DMS114 treated with DMSO at 0.1 percent for 48 hours (cell line): Measurements from ENCODE around the gene LSR.

ENCODE experiments used
- DNase-seq: peaks from one replicate; lab custom pipeline; 2025; ENCODE audit not compliant: unreplicated experiment; lab: John Stamatoyannopoulos, UW

LSR gene, protein sequence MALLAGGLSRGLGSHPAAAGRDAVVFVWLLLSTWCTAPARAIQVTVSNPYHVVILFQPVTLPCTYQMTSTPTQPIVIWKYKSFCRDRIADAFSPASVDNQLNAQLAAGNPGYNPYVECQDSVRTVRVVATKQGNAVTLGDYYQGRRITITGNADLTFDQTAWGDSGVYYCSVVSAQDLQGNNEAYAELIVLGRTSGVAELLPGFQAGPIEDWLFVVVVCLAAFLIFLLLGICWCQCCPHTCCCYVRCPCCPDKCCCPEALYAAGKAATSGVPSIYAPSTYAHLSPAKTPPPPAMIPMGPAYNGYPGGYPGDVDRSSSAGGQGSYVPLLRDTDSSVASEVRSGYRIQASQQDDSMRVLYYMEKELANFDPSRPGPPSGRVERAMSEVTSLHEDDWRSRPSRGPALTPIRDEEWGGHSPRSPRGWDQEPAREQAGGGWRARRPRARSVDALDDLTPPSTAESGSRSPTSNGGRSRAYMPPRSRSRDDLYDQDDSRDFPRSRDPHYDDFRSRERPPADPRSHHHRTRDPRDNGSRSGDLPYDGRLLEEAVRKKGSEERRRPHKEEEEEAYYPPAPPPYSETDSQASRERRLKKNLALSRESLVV

DNA sequence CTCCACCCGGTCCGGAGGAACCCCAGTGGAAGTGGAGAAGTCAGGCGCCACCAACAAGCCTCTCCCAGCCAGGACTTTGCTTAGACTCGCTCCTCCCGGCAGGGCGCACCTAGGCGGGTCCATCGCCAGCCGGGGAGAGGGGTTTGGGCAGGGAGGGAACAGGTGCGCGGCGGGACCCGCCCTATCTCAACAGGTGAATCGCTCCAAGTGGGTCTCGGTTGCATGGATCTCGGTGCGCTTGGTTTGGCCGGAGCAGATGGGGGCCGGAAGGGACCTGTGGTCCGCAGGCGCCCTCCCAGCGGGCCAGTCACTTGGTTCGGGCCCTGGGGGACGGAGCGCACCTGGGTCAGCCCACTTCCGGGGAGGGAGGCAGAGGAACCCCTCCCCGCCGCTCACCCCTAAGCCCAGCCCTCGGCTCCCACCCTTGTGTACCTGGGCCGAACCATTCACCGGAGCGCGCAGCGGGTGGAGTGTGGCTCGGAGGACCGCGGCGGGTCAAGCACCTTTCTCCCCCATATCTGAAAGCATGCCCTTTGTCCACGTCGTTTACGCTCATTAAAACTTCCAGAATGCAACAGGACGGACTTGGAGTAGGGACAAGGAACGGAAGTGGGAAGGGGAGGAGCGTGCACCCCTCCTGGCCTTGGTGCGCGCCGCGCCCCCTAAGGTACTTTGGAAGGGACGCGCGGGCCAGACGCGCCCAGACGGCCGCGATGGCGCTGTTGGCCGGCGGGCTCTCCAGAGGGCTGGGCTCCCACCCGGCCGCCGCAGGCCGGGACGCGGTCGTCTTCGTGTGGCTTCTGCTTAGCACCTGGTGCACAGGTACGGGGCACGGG lies at the start of gene LSR:
Gene LSR, plus strand, starts transcription at position 693 of the 836 bp plus-strand sequence. Its CDS starts 21 bp downstream, at position 714.
- DNase-seq: peak; percentile 55

- no peak for DNase-seq
Observed at GRCh38 chr19:35199481-35199880, 49.3 kb upstream of the LSR start.

DNA sequence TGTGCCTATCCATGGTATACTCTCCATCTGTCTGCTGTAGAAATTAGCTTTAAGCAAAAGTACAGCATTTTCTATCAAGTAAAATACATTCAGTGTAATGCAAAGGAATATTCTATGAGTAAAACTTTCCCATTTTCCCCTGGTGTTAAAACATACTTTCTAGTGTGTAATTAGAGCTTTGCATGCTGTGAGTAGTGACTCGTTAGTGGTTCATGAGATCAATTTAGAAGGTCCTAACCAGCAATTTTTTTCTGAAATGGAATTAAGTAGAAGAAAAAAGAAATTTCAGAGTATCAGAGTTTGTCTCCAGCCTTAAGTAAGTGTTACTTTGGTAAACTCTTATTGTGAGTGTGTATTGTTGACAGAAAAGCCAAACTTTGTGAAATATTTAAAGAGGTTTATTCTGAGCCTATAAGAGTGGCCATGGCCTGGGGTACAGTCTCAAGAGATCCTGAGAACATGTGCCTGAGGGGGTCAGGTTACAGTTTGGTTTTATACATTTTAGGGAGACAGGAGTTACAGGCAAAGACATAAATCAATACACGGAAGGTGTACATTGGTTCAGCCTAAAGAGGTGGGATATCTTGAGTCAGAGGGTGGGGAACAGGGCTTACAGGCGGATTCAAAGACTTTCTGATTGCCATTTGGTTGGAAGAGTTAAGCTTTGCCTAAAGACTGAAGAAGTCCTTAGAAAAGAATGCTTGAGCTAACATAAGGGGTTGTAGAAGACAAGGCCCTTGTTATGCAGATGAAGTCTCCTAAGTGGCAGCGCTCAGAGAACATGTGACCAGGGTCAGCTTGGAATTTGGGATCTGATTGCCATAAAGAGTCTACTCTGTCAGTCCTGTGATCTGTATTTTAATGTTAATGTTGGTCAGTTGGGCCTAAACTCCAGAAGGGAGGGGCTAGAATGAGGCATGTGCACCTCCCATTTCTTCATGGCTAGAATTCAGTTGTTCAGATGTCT lies 45.8 kb upstream of the LSR start:
- no peak for DNase-seq

DNA sequence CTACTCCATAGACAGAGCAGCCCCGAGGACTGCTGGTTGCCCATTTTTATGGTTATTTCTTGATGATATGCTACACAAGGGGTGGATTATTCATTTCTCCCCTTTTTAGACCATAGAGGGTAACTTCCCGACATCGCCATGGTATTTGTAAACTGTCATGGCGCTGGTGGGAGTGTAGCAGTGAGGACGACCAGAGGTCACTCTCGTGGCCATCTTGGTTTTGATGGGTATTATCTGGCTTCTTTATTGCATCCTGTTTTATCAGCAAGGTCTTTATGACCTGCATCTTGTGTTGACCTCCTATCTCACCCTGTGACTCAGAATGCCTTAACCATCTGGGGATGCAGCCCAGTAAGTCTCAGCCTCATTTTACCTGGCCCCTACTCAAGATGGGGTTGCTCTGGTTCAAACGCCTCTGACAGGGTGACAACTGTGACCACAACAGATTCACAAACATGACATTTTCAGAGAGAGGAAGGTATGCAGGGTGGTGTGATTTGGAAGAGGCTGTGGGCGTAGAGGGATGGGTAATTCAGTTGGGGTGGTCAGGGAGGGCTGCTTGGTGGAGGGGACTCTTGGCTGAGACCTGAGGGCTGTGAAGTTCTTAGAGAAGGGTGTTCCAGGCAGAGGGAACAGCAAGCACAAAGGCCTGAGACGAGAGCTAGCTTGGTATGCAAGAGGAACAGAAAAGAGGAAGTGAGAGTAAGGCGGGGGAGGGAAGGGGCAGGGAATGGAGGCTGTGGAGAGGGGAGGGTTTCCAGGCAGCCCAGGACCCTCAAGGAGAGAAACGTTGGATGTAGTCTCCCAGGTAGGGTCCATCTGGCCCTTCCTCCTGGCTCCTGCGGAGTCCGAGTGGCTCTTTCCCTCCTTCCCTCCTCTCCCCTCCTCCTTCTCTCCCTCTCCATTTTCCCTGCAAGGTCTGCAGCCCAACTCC lies 43.7 kb upstream of the LSR start:
- DNase-seq: no peak

GRCh38 chr19:35205733-35206323 lies 43.0 kb upstream of the LSR start:
- no peak for DNase-seq

DNA sequence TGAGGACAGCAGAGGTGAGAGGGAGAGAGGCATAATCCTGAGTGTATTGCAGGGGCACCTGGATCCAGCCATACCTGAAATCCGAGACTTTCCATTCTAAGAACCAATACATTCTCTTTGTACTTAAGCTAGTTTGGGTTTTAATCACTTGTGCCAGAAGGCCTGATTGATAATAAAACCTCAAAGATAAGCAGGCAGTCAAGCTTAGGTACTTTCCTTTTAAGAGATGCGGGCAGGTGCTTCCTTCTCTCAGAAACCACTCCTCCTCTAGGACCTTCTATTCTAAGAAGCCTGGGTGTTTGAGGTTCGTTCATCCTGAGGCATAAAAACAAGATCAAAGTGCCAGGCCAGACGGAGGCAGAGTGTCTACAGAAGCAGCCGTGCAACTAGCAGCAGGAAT lies 42.4 kb upstream of the LSR start:
- no peak for DNase-seq

- no peak for DNase-seq
Observed at GRCh38 chr19:35206855-35207254, 41.9 kb upstream of the LSR start.

DNA sequence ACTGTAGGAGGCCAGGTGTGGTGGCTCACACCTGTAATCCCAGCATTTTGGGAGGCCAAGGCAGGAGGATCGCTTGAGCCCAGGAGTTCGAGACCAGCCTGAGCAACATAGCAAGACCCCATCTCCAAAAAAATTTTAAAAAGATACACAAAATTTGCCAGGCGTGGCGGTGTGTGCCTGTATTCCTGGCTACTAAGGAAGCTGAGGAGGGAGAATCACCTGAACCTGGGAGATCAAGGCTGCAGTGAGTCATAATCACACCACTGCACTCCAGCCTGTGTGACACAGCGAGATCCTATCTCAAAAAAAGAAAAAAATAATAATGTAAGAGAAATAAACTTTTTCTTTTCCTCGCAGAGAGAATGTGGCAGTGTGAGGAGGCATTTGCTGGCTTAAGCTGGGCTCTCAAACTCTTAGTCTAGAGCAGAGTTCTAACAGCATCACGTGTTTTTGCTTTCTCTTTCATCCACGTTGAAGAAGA lies 41.4 kb upstream of the LSR start:
- no peak for DNase-seq

DNA sequence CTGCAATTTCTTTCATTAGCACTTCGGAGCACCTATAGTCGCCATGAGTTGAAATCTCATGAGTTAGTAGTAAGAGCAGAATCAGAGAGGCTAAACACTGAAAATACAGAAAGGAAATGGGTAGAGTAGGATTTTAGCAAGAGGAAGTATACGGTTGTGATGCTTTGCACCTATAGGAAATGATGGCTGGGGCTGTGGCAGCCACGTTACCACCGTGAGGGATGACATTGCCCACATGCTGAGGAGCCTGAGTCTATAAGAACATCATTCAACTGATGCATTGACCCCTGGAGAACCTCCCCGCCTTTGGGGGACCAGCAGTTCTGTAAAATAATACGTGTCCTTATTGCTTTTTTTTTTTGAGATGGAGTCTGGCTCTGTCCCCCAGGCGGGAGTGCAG lies 40.7 kb upstream of the LSR start:
- DNase-seq: no peak

DNA sequence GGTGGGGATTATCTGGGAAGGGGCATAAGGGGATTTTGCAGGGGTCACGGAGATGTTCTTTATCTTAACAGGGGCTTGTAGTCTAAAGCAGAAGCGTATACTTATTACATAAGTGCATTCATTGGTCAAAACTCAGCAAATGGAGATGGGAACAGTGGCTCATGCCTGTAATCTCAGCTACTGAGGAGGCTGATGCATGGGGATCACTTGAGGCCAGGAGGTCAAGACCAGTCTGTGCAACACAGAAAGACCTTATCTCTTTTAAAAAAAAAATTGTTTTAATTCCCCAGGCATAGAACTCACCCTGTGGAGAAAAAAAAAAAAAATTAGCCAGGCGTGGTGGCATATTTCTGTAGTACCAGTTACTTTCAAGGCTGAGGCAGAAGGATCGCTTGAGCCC lies 39.2 kb upstream of the LSR start:
- no peak for DNase-seq

DNA sequence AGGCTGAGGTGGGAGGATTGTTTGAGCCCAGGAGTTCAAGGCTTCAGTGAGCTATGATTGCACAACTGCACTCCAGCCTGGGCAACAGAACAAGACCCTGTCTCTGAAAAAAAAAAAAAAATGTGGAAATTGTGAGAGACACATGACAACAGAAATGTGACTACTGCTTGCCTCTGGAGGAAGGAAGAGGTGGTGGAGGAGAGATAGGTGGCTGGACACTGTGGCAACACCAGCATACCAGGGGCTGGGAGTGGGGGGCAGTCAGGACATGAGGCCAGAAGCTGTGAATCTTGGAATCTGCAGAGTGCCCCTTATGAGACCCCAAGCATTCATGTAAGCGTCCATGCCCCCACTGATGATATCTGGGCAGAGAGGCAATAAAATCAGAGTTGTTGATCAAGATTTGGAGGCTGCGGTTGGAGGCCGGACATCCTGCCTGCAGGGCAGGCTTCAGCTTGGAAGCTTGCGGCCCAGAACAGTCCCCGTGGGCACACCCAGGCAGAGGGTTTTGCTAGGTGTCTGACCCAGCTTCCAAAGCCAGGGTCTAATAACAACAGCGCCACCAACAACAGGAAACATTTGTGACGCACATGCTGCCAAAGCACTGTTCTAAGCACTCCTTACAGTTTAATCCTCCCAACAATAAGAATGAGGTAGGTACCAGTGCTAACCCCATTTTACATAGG lies 37.1 kb upstream of the LSR start:
- no peak for DNase-seq

GRCh38 chr19:35212241-35212640 lies 36.6 kb upstream of the LSR start:
- no peak for DNase-seq

DNA sequence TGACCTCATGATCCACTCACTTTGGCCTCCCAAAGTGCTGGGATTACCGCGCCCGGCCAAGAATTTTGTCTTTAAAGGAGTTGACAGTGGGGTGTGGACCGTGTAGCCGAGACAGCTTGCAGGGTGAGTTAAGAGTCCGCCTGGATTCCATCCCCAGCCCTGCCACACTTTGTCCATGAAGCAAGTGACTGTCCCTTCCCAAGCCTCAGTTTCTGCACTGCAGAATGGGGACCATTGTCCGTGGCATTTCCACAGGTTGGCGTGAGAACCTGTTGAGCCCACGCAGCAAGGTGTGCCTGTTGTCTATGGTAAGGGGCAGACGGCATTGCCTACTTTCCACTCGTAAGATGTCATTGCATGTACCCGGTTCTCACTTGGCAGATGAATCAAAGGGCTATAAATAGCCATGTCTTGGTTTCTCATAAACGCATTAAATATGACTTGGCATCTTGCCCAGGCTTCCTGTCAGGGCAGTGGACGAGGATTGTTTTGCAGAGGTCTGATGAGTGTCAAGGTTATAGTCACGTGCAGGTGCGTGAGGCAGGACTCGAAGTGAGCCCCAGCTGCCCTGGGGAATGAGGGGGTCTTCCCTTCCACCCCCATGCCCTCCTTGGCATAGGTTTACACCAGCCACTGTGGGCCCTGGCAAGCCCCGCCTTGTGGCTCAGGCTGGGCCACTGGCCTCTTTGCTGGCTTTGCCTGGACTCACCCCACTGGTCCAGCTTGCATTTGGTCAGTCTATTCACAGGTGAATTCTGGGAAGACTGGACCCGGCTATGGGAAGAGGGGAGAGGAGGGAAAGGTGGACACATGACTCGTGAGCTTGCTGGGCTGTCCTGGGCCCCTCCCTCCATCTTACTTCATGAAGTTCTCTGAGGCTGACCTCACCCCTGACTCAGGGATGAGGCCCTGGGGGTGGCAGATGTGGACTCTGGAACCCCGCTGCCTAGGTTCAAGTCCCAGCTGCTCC lies 34.9 kb upstream of the LSR start:
- no peak for DNase-seq

DNA sequence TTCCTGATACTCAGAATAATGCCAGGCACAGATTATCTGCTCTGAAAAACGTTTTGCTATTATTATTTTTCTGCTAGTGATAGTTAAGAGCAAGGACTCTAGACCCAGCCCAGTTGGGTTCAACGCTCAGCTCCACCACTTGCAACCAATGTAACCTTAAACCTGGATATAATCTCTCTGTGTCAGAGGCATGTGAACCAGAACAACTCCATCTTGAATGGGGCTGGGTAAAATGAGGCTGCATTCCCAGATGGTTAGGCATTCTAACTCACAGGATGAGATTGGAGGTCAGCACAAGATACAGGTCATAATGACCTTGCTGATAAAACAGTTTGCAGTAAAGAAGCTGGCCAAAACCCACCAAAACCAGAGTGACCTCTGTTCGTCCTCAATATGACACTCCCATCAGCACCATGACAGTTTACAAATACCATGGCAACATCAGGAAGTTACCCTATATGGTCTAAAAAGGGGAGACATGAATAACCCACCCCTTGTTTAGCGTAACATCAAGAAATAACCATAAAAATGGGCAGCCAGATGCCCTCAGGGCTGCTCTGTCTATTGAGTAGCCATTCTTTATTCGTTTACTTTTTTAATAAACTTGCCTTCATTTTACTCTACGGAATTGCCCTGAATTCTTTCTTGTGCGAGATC lies 33.9 kb upstream of the LSR start:
- no peak for DNase-seq

DNA sequence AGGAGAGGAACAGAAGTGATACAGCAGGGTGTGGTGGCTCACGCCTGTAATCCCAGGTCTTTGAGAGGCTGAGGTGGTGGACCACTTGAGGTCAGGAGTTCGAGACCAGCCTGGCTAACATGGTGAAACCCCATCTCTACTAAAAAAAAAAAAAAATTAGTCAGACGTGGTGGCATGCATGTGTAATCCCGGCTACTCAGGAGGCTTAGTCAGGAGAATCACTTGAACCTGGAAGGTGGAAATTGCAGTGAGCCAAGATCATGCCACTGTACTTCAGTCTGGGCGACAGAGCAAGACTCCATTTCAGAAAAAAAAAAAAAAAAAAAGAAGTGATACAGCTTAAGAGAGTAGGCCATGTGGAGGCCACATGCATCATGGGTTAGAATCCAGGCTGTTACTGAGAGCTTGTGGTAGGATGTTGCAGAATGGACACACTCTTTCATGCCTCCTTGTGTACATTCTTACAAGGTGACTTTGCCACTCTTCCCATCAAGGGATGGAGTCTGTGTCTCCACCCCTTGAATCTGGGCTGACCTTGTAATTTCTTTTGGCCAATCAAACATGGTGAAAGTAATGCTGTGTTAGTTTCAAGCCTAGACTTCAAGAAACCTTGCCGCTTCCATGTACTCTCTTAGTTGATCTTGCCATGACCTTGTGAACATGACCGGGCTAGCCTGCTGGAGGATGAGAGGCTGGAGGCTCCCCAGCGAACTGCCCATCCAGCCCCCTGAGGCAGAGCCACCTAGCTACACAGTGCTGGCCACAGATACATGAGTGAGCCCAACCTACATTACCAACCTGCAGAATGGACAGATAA lies 32.6 kb upstream of the LSR start:
- no peak for DNase-seq
